HG03159 (cell line): ENCODE results near the gene SRP54.
A peak's percentile ranks its signal among the peaks of the same experiment; 100 is the strongest.
"Not testable (repeated sequence)": the region's sequence is repeated elsewhere in the genome, so short reads cannot be mapped to it uniquely, and the experiment has no call there.

ENCODE experiments used
- ATAC-seq: cut with Tn5 transposase; IDR thresholded peaks from one replicate; pipeline ENCODE4 v1.9.1; 2021; ENCODE audit warnings: mild to moderate bottlenecking, moderate library complexity; ENCODE audit not compliant: unreplicated experiment

SRP54 gene

GRCh38 chr14:34983148-34983760 is 462 bp downstream of the SRP54 start:
- peak; percentile 13 for ATAC-seq

GRCh38 chr14:34983786-34984185 is 994 bp downstream of the SRP54 start:
- ATAC-seq = no peak

- ATAC-seq = no peak
Measured at GRCh38 chr14:34985740-34986139, 2.9 kb downstream of the SRP54 start.

GRCh38 chr14:34987180-34987579 is 4.4 kb downstream of the SRP54 start:
- no peak for ATAC-seq

GRCh38 chr14:34989762-34990161 is 7.0 kb downstream of the SRP54 start:
- no peak for ATAC-seq

GRCh38 chr14:34993426-34993825 is 10.6 kb downstream of the SRP54 start:
- no peak for ATAC-seq

- ATAC-seq = no peak
Measured at GRCh38 chr14:34994668-34995067, 11.9 kb downstream of the SRP54 start.

GRCh38 chr14:34997762-34998161 is 15.0 kb downstream of the SRP54 start:
- ATAC-seq = no peak

- no peak for ATAC-seq
Measured at GRCh38 chr14:34999500-34999899, 16.7 kb downstream of the SRP54 start.

- no peak for ATAC-seq
Measured at GRCh38 chr14:35001621-35002020, 18.8 kb downstream of the SRP54 start.

GRCh38 chr14:35004839-35005238 is 22.0 kb downstream of the SRP54 start:
- ATAC-seq = no peak

GRCh38 chr14:35016568-35016967 is 33.8 kb downstream of the SRP54 start:
- no peak for ATAC-seq

GRCh38 chr14:35020713-35021112 is 37.9 kb downstream of the SRP54 start:
- ATAC-seq = no peak

GRCh38 chr14:35028435-35028834 is 45.6 kb downstream of the SRP54 start:
- no peak for ATAC-seq

- ATAC-seq = no peak
Measured at GRCh38 chr14:35032562-35032961, 49.8 kb downstream of the SRP54 start.

GRCh38 chr14:35034440-35034833 is 51.6 kb downstream of the SRP54 start:
- ATAC-seq = no peak

- not testable (repeated sequence) for ATAC-seq
Measured at GRCh38 chr14:35034944-35035554, 52.3 kb downstream of the SRP54 start.

- not testable (repeated sequence) for ATAC-seq
Measured at GRCh38 chr14:35038312-35038711, 55.5 kb downstream of the SRP54 start.

GRCh38 chr14:35042632-35043031 is 59.8 kb downstream of the SRP54 start:
- no peak for ATAC-seq

GRCh38 chr14:35043046-35043445 is 60.3 kb downstream of the SRP54 start:
- ATAC-seq = no peak

- no peak for ATAC-seq
Measured at GRCh38 chr14:35044939-35045797, 62.4 kb downstream of the SRP54 start.

GRCh38 chr14:35045798-35046047 is 62.9 kb downstream of the SRP54 start:
- no peak for ATAC-seq
